Left lung (tissue), 10 donors: Measurements from ENCODE around the gene C1QTNF6. TPM values are rescaled to one million over a fixed set of nuclear protein-coding genes. Genes with fewer than 3 reads are reported as not detected.

Source experiments
- ATAC-seq: fragments of 200-7000 bp; cut with Tn5 transposase; one replicate; pipeline ENCODE4 v1.9.1; 2020; ENCODE audit warnings: moderate library complexity
- DNase-seq, 4 donors: peaks; one replicate each; pipeline ENCODE4 v3.0.0-alpha.2; 2013 to 2020
- H3K27ac ChIP-seq, 2 donors: fragments of 200-600 bp; sonication (generic) in 1 of 2; one replicate each; pipeline versions ENCODE4 v1.5.0 to v1.8.0; 2020 to 2021
- H3K27me3 ChIP-seq, 2 donors: fragments of 200-600 bp; sonication (generic) in 1 of 2; one replicate each; pipeline versions ENCODE4 v1.5.0 to v1.8.0; 2020 to 2021
- H3K36me3 ChIP-seq, 2 donors: fragments of 200-600 bp; sonication (generic) in 1 of 2; one replicate each; pipeline versions ENCODE4 v1.5.0 to v1.8.0; 2020 to 2021
- H3K4me1 ChIP-seq, 2 donors: fragments of 200-600 bp; one replicate each; pipeline ENCODE4 v1.8.0; 2021
- H3K4me3 ChIP-seq, 2 donors: fragments of 200-600 bp; sonication (generic) in 1 of 2; one replicate each; pipeline versions ENCODE4 v1.5.0 to v1.8.0; 2020 to 2021; ENCODE audit warnings: mild to moderate bottlenecking in 1 of 2
- H3K9me3 ChIP-seq, 2 donors: fragments of 200-600 bp; sonication (generic) in 1 of 2; one replicate each; pipeline versions ENCODE4 v1.5.0 to v1.8.0; 2020 to 2021
- intact Hi-C, 2 donors: fragments of 100-400 bp; cut with DNase I; formaldehyde crosslinking; loops; one replicate each; pipeline versions ENCODE4 v1.11.2 to v1.14.2; 2022
- polyA plus RNA-seq, 6 donors: library from polyadenylated mRNA; unstranded; fragments of 120-200 nt; gene quantifications; one replicate each; pipeline ENCODE4 v1.2.1, GENCODE V29; 2013; ENCODE audit not compliant: insufficient read length in 6 of 6
- total RNA-seq, 2 donors: library from RNA; stranded (reverse); fragmentation: NEBNext Ultra II Directional; extraction: Animal tissue kit (Norgen Biotek cat#: 25700); gene quantifications; one replicate each; pipeline ENCODE4 v1.2.1, GENCODE V29; 2021
- TF ChIP-seq, protein P1 (sequence below), 2 donors: fragments of 200-600 bp; sonication (generic) in 1 of 2; IDR thresholded peaks; one replicate each; pipeline versions ENCODE4 v1.5.0 to v1.8.0; 2021; ENCODE audit warnings: antibody characterized with exemption in 2 of 2
- donor health status: DM: no; HTN: yes; CAD: no.
- donor health status: DM: no; HTN: no; CAD: no.

C1QTNF6 gene
- total and polyA plus RNA-seq, 8 donors: 7.2 to 28.8 (median 24.4) TPM

DNA sequence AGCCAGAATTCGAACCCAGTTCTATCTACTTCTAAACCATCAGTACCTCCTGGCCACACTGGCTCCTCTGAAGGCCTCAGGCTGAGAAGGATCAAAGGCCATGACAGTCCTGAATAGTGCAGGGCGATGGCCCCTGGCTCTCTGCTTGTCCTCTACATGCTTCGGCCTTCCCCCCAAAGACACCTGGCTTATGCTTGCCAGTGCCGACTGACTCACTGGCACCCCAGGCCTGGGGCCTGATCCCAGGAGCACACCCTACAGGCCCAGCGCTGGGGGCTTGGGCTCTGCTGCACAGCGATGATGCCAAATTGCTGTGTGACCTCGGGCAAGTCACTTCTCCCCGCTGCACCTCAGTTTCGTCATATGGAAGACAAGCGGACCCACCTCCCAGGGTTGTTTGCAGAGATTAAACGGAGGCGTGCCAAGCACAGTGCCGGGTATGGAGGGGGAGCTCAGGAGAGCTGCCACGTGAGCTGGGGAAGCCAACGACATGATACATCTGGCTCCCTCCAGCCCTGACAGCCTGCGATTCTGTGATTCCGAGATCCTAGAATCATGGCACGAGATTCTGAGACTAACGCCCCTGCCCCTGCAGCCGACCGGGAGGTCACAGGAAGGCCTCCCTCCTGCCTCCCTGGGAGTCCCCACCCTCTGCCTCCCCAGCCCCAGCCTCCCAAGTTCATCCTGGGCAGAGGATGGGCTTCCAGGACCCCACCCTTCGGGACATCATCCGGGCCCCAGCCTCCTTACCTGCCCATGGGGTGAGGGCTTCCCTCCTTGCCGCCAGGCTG is 23.2 kb upstream of the C1QTNF6 start:
- no peak overlapping the region for H3K4me3 ChIP-seq
- H3K27ac ChIP-seq: no peak overlapping the region
- TF ChIP-seq, protein P1, sequence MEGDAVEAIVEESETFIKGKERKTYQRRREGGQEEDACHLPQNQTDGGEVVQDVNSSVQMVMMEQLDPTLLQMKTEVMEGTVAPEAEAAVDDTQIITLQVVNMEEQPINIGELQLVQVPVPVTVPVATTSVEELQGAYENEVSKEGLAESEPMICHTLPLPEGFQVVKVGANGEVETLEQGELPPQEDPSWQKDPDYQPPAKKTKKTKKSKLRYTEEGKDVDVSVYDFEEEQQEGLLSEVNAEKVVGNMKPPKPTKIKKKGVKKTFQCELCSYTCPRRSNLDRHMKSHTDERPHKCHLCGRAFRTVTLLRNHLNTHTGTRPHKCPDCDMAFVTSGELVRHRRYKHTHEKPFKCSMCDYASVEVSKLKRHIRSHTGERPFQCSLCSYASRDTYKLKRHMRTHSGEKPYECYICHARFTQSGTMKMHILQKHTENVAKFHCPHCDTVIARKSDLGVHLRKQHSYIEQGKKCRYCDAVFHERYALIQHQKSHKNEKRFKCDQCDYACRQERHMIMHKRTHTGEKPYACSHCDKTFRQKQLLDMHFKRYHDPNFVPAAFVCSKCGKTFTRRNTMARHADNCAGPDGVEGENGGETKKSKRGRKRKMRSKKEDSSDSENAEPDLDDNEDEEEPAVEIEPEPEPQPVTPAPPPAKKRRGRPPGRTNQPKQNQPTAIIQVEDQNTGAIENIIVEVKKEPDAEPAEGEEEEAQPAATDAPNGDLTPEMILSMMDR (IDR thresholded peaks at IDR 0.05): no peak
- ATAC-seq: no peak
- no peaks in the 10 kb centered on the region for H3K36me3 ChIP-seq
- DNase-seq: no peak
- peaks cover 0 to 16% of the 10 kb centered on the region in 2 donors for H3K27me3 ChIP-seq
- no peaks in the 10 kb centered on the region for H3K4me1 ChIP-seq
- no peaks in the 10 kb centered on the region for H3K9me3 ChIP-seq
- intact Hi-C loops: no loop called here

- Histone ChIP-seq H3K4me1 (no peaks in the 10 kb centered on the region), H3K36me3 (no peaks in the 10 kb centered on the region), H3K27ac (no peak overlapping the region), H3K27me3 (peaks cover 0 to 16% of the 10 kb centered on the region in 2 donors), H3K9me3 (no peaks in the 10 kb centered on the region), H3K4me3 (no peak overlapping the region)
- no peak for DNase-seq
- ATAC-seq: no peak
- intact Hi-C loops: no loop called here
- TF ChIP-seq, protein P1 (IDR thresholded peaks at IDR 0.05): no peak
Measured at GRCh38 chr22:37210041-37210803, 22.2 kb upstream of the C1QTNF6 start.

- peaks cover 0 to 16% of the 10 kb centered on the region in 2 donors for H3K27me3 ChIP-seq
Measured at GRCh38 chr22:37209140-37209845, 21.2 kb upstream of the C1QTNF6 start.

DNA sequence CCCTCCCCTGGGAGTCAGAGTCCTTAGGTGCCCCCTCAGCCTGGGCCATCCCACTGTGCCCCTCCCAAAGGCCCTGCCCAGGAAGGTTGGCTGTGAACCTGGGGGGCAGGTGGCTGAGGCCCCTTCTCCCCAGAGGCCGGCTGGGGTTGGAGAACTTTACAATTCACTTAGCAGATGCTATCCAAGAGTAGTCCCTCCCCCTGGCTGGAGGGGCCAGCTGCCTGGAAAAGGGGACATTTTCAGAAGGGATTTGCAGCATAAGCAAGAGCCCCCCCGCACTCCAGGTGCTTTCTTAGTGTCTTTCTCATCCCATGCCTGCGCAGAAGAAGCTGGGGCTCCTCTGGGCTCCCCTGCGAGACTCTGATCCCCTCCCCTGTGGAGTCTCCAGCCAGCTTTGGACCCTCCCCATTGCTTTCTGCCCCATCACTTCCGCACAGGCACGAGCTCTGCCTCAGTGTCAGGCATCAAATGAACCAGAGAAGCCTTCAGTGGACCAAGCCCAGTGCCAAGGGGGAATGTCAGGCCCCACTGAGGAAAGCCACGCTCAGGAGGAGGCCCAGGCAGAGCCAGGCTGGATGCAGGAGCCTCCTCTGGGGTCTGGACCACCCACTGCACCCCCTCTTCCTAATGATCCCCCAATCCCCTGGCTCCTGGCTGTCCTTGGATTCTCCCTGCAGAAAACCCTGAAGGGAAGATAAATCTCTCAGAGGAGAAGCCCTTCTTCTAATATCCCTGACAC is 20.5 kb upstream of the C1QTNF6 start:
- intact Hi-C loops: loop anchor here in 1 of 2 donors (10.0 kb wide), 1 partner anchor 134 kb away; no protein-coding TSS in a partner anchor
- Histone ChIP-seq H3K9me3 (no peaks in the 10 kb centered on the region), H3K27ac (no peak overlapping the region), H3K36me3 (no peaks in the 10 kb centered on the region), H3K27me3 (peaks cover 0 to 16% of the 10 kb centered on the region in 2 donors), H3K4me1 (no peaks in the 10 kb centered on the region), H3K4me3 (no peak overlapping the region)
- TF ChIP-seq, protein P1 (IDR thresholded peaks at IDR 0.05): no peak
- no peak for ATAC-seq
- DNase-seq: no peak

More at GRCh38 chr22:37209140-37209845, 21.2 kb upstream of the C1QTNF6 start:
- TF ChIP-seq, protein P1 (IDR thresholded peaks at IDR 0.05): no peak
- no peaks in the 10 kb centered on the region for H3K36me3 ChIP-seq
- intact Hi-C loops: loop anchor here in 1 of 2 donors (10.0 kb wide), 1 partner anchor 134 kb away; no protein-coding TSS in a partner anchor
- no peaks in the 10 kb centered on the region for H3K4me1 ChIP-seq
- no peaks in the 10 kb centered on the region for H3K9me3 ChIP-seq
- DNase-seq (no peak), ATAC-seq (no peak)
- H3K4me3 ChIP-seq: no peak overlapping the region
- H3K27ac ChIP-seq: no peak overlapping the region
